ENCODE results near the gene ULK1. TPM values are rescaled to one million over a fixed set of nuclear protein-coding genes. Genes with fewer than 3 reads are reported as not detected.

Gene ULK1
- total RNA-seq, 1 donor from 2014 or later: 111 TPM

GRCh38 chr12:131927110-131928079 is 33.0 kb downstream of the ULK1 start:
- no peaks in the 10 kb centered on the region for H3K27me3 Mint-ChIP-seq
- peak overlapping the region; percentile 86 for H3K27ac Mint-ChIP-seq
- DNase-seq (ENCODE audit: low spot score, unreplicated experiment): no peak
- H3K9me3 Mint-ChIP-seq (ENCODE audit: low read depth): no peaks in the 10 kb centered on the region
- peaks cover 5% of the 10 kb centered on the region for H3K36me3 Mint-ChIP-seq (ENCODE audit: insufficient read depth)
- H3K4me3 Mint-ChIP-seq (ENCODE audit: low read depth): peak overlapping the region; percentile 79
- peaks cover 3% of the 10 kb centered on the region for H3K4me1 Mint-ChIP-seq (ENCODE audit: low read depth)
- TF ChIP-seq CTCF (IDR thresholded peaks at IDR 0.05; ENCODE audit: unreplicated experiment): no peak

GRCh38 chr12:131928080-131928710 is 33.8 kb downstream of the ULK1 start:
- Mint-ChIP-seq H3K27ac (peak overlapping the region; percentile 86), H3K4me3 (ENCODE audit: low read depth) (peak overlapping the region; percentile 79), H3K9me3 (ENCODE audit: low read depth) (no peaks in the 10 kb centered on the region), H3K36me3 (ENCODE audit: insufficient read depth) (peaks cover 10% of the 10 kb centered on the region), H3K27me3 (no peaks in the 10 kb centered on the region), H3K4me1 (ENCODE audit: low read depth) (peaks cover 3% of the 10 kb centered on the region)
- no peak for DNase-seq (ENCODE audit: low spot score, unreplicated experiment)
- TF ChIP-seq CTCF (IDR thresholded peaks at IDR 0.05; ENCODE audit: unreplicated experiment): no peak

GRCh38 chr12:131928711-131929580 is 34.5 kb downstream of the ULK1 start, which contains the start of gene PUS1:
PUS1 (plus strand) TSS chr12:131929276; CDS start chr12:131929723, 447 bp downstream.
- Mint-ChIP-seq H3K36me3 (ENCODE audit: insufficient read depth) (peaks cover 14% of the 10 kb centered on the region), H3K4me1 (ENCODE audit: low read depth) (peaks cover 3% of the 10 kb centered on the region), H3K4me3 (ENCODE audit: low read depth) (peak within 1 kb of the TSS; percentile 91), H3K9me3 (ENCODE audit: low read depth) (no peaks in the 10 kb centered on the region), H3K27ac (peak within 1 kb of the TSS; percentile 86), H3K27me3 (no peaks in the 10 kb centered on the region)
- DNase-seq (ENCODE audit: low spot score, unreplicated experiment): peak; percentile 83
- no peak for TF ChIP-seq CTCF (IDR thresholded peaks at IDR 0.05; ENCODE audit: unreplicated experiment)

- Mint-ChIP-seq H3K36me3 (ENCODE audit: insufficient read depth) (peaks cover 14% of the 10 kb centered on the region), H3K27ac (peak overlapping the region; percentile 78), H3K4me3 (ENCODE audit: low read depth) (peak overlapping the region; percentile 91), H3K9me3 (ENCODE audit: low read depth) (no peaks in the 10 kb centered on the region), H3K4me1 (ENCODE audit: low read depth) (peaks cover 3% of the 10 kb centered on the region), H3K27me3 (no peaks in the 10 kb centered on the region)
- no peak for TF ChIP-seq CTCF (IDR thresholded peaks at IDR 0.05; ENCODE audit: unreplicated experiment)
- DNase-seq (ENCODE audit: low spot score, unreplicated experiment): no peak
Observed at GRCh38 chr12:131929581-131930456, 35.4 kb downstream of the ULK1 start.

All from progenitor cell of endocrine pancreas (in vitro differentiated cells).